HUES6 (cell line): ENCODE data around the gene FLYWCH1.
A peak's percentile ranks its signal among the peaks of the same experiment; 100 is the strongest.

Experiments
- H3K27ac ChIP-seq: 2 replicates; pipeline ENCODE4 v1.7.0; 2013; ENCODE audit warnings: low read depth, mild to moderate bottlenecking, low read length, inconsistent platforms
- H3K27me3 ChIP-seq: 2 replicates; pipeline ENCODE4 v1.6.1; 2013; ENCODE audit warnings: low read length; ENCODE audit not compliant: control insufficient read depth, insufficient read depth
- H3K36me3 ChIP-seq: 2 replicates; pipeline ENCODE4 v1.6.1; 2013; ENCODE audit warnings: low read length; ENCODE audit not compliant: control insufficient read depth, insufficient read depth
- H3K4me1 ChIP-seq: 2 replicates; pipeline ENCODE4 v1.6.1; 2013; ENCODE audit warnings: low read length; ENCODE audit not compliant: control insufficient read depth, insufficient read depth
- H3K4me3 ChIP-seq: 2 replicates; pipeline ENCODE4 v1.5.1; 2013; ENCODE audit warnings: low read depth, low read length
- H3K9ac ChIP-seq: one replicate; pipeline ENCODE4 v1.6.1; 2013; ENCODE audit warnings: mild to moderate bottlenecking, low read length
- H3K9me3 ChIP-seq: 2 replicates; pipeline ENCODE4 v1.6.1; 2013; ENCODE audit warnings: low read depth, low read length; ENCODE audit not compliant: control insufficient read depth, insufficient read depth

Gene FLYWCH1

DNA sequence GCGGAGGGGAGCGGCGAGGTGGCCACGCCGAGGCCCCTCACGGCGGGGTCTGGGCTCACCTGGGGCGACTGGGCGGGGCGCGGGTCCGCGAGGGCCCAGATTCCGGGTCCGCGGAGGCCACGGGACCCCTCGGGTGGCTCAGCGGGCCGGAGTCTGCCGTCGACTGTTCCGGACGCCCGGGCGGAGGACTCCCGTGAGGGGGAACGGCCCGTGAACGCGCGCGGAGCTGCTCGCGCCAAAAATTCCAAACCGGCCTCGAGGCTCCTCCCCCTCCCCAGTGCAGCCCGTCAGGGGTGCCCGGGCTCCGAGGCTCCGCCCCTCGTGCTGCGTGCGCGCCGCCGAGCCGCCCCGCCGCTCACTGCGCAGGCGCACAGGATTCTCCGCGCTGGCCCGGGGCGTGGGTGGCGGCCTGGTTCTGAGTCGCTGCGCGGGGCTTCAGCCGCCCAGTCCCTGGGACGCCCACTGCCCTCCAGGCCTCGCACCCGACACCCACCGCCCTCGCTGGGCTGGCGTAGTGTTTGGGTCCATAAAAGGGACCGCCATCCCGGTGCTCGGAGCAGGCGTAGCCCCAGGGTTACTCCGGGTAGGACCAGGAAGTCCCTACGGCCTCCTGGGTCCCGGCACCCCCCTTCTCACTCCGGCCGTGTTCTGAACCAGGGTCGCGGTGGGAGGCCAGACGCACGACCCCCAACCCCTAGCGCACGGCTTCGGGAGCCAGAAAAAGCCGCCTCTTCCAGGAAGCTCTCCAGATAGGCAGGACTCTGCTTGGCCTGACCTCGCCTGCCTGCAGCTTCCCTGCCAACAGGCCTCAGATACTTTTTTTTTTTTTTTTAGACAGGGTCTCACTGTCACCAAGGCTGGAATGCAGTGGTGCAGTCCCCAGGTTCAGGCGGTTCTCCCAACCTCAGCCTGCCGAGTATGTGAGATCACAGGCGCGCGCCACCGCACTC lies 68.8 kb downstream of the FLYWCH1 start, which contains the start of gene PKMYT1:
Gene PKMYT1, minus strand, starts transcription at position 220 of the 950 bp plus-strand sequence. CDS start 789 bp downstream, outside the sequence.
- Histone ChIP-seq H3K9ac (peak within 1 kb of the TSS; percentile 91), H3K4me3 (peak within 1 kb of the TSS; percentile 86), H3K27me3 (no peaks in the 10 kb centered on the region), H3K36me3 (peaks cover 27% of the 10 kb centered on the region), H3K4me1 (peaks cover 32% of the 10 kb centered on the region), H3K9me3 (no peaks in the 10 kb centered on the region), H3K27ac (peak within 1 kb of the TSS; percentile 84)

DNA sequence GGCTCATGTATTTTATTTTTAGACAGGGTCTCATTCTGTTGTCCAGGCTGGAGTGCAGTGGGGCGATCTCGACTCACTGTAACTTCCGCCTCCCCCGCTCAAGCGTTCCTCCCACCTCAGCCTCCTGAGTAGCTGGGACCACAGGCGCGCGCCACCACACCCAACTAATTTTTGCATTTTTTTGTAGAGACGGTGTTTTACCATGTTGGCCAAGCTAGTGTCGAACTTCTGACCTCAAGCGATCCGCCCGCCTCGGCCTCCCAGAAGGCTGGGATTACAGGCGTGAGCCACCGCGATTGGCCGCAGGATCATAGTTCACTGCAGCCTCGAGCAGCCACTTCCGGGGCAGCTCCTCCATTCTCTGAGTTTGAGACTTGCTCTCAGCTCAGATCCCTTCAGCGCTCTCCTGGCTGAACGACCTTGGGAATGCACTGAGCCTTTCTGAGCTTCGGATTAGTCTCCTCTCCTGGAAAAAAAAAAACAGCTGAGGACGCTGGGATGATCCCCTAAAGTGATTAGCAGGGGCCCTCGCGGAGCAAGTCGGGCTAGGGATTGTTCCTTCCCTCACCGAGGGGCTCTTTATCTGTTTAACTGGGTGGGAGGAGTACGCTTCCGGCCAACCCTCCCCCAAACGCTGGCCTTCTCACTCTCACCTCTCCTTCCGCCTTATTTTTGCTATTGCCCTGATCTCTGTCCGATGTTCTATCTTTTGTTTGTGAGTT lies 69.6 kb downstream of the FLYWCH1 start:
- peaks cover 18% of the 10 kb centered on the region for H3K36me3 ChIP-seq
- peak overlapping the region; percentile 84 for H3K27ac ChIP-seq
- no peaks in the 10 kb centered on the region for H3K9me3 ChIP-seq
- H3K4me3 ChIP-seq = peak overlapping the region; percentile 86
- H3K9ac ChIP-seq = peak overlapping the region; percentile 91
- peaks cover 32% of the 10 kb centered on the region for H3K4me1 ChIP-seq
- no peaks in the 10 kb centered on the region for H3K27me3 ChIP-seq

DNA sequence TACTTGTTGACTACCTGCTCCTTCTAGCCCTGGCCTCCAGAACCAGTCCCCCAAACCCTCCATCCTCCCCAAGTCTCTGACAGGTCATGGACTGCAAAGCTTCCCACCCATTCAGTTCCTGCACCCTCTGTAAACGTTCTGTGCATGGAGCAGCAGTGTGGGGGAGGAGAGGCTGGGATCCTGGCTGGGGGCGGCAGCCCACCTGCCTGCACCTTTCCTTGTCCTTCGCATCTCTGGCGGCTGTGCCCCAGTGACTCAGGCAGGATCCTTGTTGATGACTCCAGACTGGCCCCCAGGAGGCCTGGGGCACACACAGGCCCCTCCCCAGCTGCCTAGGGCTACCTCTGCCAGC lies 70.1 kb downstream of the FLYWCH1 start:
- Histone ChIP-seq H3K27ac (peak overlapping the region; percentile 84), H3K4me3 (peak overlapping the region; percentile 86), H3K9ac (peak overlapping the region; percentile 91), H3K9me3 (no peaks in the 10 kb centered on the region), H3K27me3 (no peaks in the 10 kb centered on the region), H3K36me3 (peaks cover 13% of the 10 kb centered on the region), H3K4me1 (peaks cover 32% of the 10 kb centered on the region)

DNA sequence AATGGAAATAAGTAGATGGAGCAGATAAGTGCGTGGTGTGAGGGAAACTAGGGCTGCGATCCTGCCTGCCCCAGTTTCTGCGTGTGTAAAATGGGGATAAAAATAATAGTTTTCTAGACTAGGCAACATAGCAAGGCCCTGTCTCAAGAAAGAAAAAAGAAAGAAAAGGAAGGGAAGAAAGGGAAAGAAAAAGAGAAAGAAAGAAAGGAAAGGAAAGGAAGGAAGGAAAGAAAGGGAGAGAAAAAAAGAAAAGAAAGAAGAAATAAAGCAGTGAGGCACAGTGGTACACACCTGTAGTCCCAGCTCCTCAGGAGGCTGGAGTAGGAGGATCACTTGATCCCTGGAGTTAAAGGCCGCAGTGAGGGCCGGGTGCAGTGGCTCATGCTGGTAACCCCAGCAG lies 70.7 kb downstream of the FLYWCH1 start:
- Histone ChIP-seq H3K4me1 (peaks cover 34% of the 10 kb centered on the region), H3K27ac (peak overlapping the region; percentile 84; the same call in 1 of the 2 replicates), H3K36me3 (peaks cover 8% of the 10 kb centered on the region), H3K27me3 (no peaks in the 10 kb centered on the region), H3K9me3 (no peaks in the 10 kb centered on the region), H3K9ac (no peak overlapping the region), H3K4me3 (no peak overlapping the region)

DNA sequence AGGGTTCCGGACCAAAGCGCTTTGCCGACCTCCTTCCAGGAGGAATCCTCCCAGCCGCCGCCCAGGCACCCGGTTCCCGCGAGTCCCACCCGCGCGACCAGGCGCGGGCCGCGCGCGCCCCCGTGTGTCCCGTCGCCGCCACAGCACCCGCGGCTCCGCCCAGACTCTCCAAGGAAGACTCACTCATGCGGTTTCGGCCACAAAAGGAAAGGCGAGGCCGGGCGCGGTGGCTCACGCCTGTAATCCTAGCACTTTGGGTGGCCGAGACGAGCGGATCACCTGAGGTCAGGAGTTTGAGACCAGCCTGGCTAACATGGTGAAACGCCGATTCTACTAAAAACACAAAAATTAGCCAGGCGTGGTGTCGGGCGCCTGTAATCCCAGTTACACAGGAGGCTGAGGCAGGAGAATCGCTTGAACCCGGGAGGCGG lies 72.0 kb downstream of the FLYWCH1 start:
- H3K9ac ChIP-seq = no peak overlapping the region
- H3K27me3 ChIP-seq = no peaks in the 10 kb centered on the region
- H3K4me1 ChIP-seq = peaks cover 46% of the 10 kb centered on the region
- H3K27ac ChIP-seq = no peak overlapping the region
- no peaks in the 10 kb centered on the region for H3K36me3 ChIP-seq
- H3K4me3 ChIP-seq = no peak overlapping the region; the same call in 1 of the 2 replicates
- no peaks in the 10 kb centered on the region for H3K9me3 ChIP-seq

DNA sequence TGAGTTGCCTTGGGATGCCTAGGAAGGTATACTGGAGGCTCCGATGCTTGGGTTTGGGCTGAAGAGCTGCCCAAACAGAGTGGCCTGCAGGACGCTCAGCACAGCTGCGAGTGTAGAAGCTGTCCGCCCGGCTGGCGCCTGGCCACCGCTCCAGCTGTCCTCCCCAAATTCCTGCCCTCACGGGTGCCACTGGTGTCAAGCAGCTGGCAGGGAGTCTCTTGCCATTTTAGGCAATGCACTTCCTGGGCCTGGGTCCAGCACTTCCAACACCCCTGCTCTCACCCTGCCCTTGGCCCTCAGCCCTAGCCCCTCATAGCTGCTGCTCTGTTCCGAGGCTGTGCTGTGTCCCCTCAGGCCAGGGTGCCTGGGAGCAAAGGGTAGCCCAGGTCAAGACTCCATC lies 73.7 kb downstream of the FLYWCH1 start:
- peaks cover 56% of the 10 kb centered on the region for H3K4me1 ChIP-seq
- H3K36me3 ChIP-seq = no peaks in the 10 kb centered on the region
- no peak overlapping the region for H3K9ac ChIP-seq
- H3K27ac ChIP-seq = no peak overlapping the region
- no peak overlapping the region for H3K4me3 ChIP-seq
- no peaks in the 10 kb centered on the region for H3K9me3 ChIP-seq
- no peaks in the 10 kb centered on the region for H3K27me3 ChIP-seq

DNA sequence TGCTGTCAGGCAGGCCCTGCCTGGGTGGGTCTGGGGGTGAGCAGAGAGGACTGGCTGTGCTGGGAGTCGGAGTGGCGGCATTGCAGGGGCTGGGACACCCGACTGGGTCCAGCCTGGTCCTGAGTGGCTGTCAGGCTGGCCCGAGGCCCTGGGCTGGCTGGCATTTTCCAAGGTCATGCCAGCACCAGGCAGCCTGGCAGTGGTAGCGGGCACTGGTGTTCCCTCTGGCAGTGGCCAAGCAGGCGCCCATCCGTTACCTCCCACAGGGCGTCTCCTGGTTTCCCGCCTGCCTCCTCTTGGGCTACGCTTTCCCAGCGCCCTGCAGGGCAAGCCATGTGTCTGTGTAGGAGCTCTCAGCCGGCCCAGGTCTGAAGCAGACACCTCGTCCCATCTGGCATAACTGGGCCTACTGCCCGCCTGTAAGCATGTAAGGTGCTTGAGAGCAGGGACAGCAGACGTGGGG lies 74.2 kb downstream of the FLYWCH1 start:
- Histone ChIP-seq H3K4me1 (peaks cover 59% of the 10 kb centered on the region), H3K4me3 (no peak overlapping the region), H3K27ac (no peak overlapping the region), H3K27me3 (no peaks in the 10 kb centered on the region), H3K9me3 (no peaks in the 10 kb centered on the region), H3K9ac (no peak overlapping the region), H3K36me3 (no peaks in the 10 kb centered on the region)

DNA sequence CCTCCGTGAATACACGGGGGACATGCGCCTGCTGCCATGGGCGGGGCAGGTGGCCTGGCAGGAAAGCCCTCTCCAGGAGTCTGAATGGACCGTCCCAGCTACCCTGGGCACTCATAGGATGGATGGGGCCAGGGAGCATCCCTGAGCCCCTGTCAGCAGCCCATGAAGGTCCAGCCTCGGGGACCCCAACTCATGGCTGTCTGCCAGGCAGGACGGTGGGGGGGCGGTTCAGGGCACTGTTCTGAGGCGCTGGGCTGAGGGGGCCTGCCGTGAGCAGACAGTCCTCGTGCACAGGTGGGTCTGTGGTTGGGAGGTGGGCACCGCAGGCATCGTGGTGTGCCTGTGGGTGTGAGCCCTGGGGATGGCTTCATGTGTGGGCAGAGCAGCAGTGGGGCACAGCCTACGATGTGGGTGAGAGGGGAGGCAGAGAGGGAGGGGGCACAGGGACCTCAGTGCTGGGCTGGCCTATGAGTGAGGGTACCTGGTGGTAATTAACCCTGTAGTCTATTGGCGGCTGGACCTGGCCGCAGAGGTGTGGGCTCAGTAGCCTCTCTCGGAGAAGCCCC lies 75.0 kb downstream of the FLYWCH1 start:
- H3K27me3 ChIP-seq = no peaks in the 10 kb centered on the region
- peaks cover 56% of the 10 kb centered on the region for H3K4me1 ChIP-seq
- H3K9ac ChIP-seq = no peak overlapping the region
- H3K9me3 ChIP-seq = no peaks in the 10 kb centered on the region
- H3K36me3 ChIP-seq = no peaks in the 10 kb centered on the region
- no peak overlapping the region for H3K4me3 ChIP-seq
- H3K27ac ChIP-seq = no peak overlapping the region

DNA sequence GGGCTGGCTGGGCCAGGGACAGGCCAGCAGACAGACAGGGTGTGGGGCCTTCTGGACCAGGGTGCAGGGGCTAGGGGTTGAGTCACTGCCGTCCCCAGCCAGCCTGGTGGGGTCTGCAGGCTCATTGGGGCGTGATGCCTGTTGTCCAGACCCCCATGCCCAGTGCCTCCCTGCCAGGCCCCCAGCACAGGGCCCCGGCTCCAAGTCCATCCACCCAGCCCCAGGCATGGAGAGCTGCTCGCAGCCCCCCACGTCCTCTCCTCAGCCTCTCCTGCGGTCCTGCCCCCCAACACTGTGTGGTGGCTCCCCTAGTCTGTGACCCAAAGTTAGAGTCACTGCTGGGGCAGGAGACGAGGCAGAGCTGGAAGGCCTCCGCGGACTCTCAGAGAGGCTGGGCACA lies 75.6 kb downstream of the FLYWCH1 start:
- Histone ChIP-seq H3K36me3 (no peaks in the 10 kb centered on the region), H3K27me3 (no peaks in the 10 kb centered on the region), H3K9me3 (no peaks in the 10 kb centered on the region), H3K27ac (no peak overlapping the region), H3K9ac (no peak overlapping the region), H3K4me1 (peaks cover 51% of the 10 kb centered on the region), H3K4me3 (no peak overlapping the region)

DNA sequence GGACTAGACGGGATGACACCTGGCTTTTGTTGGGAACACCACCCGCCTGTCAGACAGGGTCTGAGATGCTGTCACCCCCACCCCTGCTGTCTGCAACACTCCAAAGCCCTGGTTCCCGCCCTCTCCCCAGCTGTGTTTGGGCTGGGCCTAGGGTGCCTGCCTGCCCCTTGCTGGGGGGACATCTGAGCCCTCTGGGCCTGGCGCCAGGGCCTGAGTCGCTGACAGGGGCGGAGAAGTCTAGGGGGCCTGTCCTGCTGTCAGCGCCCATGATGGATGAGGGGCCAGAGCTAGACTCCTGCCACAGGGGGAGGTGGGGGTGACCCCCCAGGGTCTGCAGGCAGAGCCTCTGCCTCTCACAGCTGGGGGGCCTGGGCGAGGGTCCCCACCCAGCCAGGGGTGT lies 76.1 kb downstream of the FLYWCH1 start:
- no peak overlapping the region for H3K4me3 ChIP-seq
- H3K27ac ChIP-seq = no peak overlapping the region
- H3K36me3 ChIP-seq = no peaks in the 10 kb centered on the region
- no peak overlapping the region for H3K9ac ChIP-seq
- peaks cover 47% of the 10 kb centered on the region for H3K4me1 ChIP-seq
- no peaks in the 10 kb centered on the region for H3K9me3 ChIP-seq
- no peaks in the 10 kb centered on the region for H3K27me3 ChIP-seq
